K562 (cell line): ENCODE results near the gene ZNF391. TPM values are rescaled to one million over a fixed set of nuclear protein-coding genes. Genes with fewer than 3 reads are reported as not detected.

Experiments used
- CHCHD3 ChIP-seq: fragments of 250-450 bp; sonication (Bioruptor Pico); IDR thresholded peaks from 2 replicates; pipeline ENCODE4 v2.1.2; 2022; ENCODE audit warnings: mild to moderate bottlenecking
- CTCFL ChIP-seq: IDR thresholded peaks from 2 replicates; pipeline ENCODE4 v1.6.1; 2011; ENCODE audit warnings: borderline replicate concordance, low read depth, mild to moderate bottlenecking, moderate library complexity, low read length; ENCODE audit not compliant: insufficient read depth, poor library complexity, severe bottlenecking
- E2F6 ChIP-seq, 2 experiments: IDR thresholded peaks; 2 replicates each; pipeline ENCODE4 v1.6.1; 2011; ENCODE audit warnings: borderline replicate concordance in 1 of 2, control low read depth in 1 of 2, low read depth in 1 of 2, low read length in 1 of 2, mild to moderate bottlenecking in 1 of 2, mixed read lengths in 1 of 2, moderate library complexity in 1 of 2; ENCODE audit not compliant: insufficient read depth in 1 of 2, insufficient read length in 1 of 2, poor library complexity in 1 of 2, severe bottlenecking in 1 of 2; ENCODE audit errors: extremely low read depth in 1 of 2
- EHMT2 ChIP-seq: fragments of 450-650 bp; IDR thresholded peaks from 2 replicates; pipeline ENCODE4 v1.6.1; 2018; ENCODE audit warnings: antibody characterized with exemption
- FOXJ2 ChIP-seq: fragments of 200-800 bp; sonication (Bioruptor generic); IDR thresholded peaks from 2 replicates; pipeline ENCODE4 v1.6.1; 2016; ENCODE audit warnings: missing genetic modification characterization, missing compliant biosample characterization
- FOXP4 ChIP-seq: sonication (generic); formaldehyde crosslinking; IDR thresholded peaks from 2 replicates; pipeline ENCODE4 v1.8.0; 2022; ENCODE audit warnings: mild to moderate bottlenecking, missing genetic modification reagents, borderline replicate concordance
- HINFP ChIP-seq: fragments of 450-650 bp; conservative IDR thresholded peaks from 2 replicates; pipeline ENCODE4 v1.6.1; 2016; ENCODE audit warnings: missing genetic modification characterization, low read depth, mild to moderate bottlenecking, control low read depth, missing compliant biosample characterization
- HMG20A ChIP-seq: fragments of 450-650 bp; formaldehyde crosslinking; conservative IDR thresholded peaks from 2 replicates; pipeline ENCODE4 v1.4.0; 2020; ENCODE audit warnings: mild to moderate bottlenecking, mixed read lengths
- KAT7 ChIP-seq: sonication (generic); formaldehyde crosslinking; IDR thresholded peaks from 2 replicates; pipeline ENCODE4 v1.8.0; 2022; ENCODE audit warnings: missing genetic modification reagents, mild to moderate bottlenecking, borderline replicate concordance
- NBN ChIP-seq: fragments of 450-650 bp; IDR thresholded peaks from 2 replicates; pipeline ENCODE4 v1.6.1; 2016; ENCODE audit warnings: low read depth, mild to moderate bottlenecking
- NFYB ChIP-seq: IDR thresholded peaks from 2 replicates; pipeline ENCODE4 v1.6.1; 2011; ENCODE audit warnings: mild to moderate bottlenecking, moderate library complexity; ENCODE audit not compliant: insufficient read length; ENCODE audit errors: extremely low read depth
- NR2C1 ChIP-seq, 2 experiments: fragments of 450-650 bp; IDR thresholded peaks; 2 replicates each; pipeline ENCODE4 v1.6.1; 2017; ENCODE audit warnings: mild to moderate bottlenecking in 2 of 2, antibody characterized with exemption in 1 of 2, inconsistent platforms in 1 of 2, missing compliant biosample characterization in 1 of 2, missing genetic modification characterization in 1 of 2
- PRMT5 ChIP-seq: sonication (generic); formaldehyde crosslinking; IDR thresholded peaks from 2 replicates; pipeline ENCODE4 v1.5.0; 2020; ENCODE audit warnings: missing genetic modification reagents
- PYGO2 ChIP-seq: fragments of 450-650 bp; IDR thresholded peaks from 2 replicates; pipeline ENCODE4 v1.6.1; 2016; ENCODE audit warnings: mild to moderate bottlenecking, missing genetic modification characterization, moderate library complexity, missing compliant biosample characterization
- SRF ChIP-seq, 2 experiments: fragments of 250-450, 450-650 bp in 1 of 2; sonication (Bioruptor Pico) in 1 of 2; sonication (generic) in 1 of 2; formaldehyde crosslinking; IDR thresholded peaks; 2 replicates each; pipeline versions ENCODE4 v1.5.0 to v1.5.1; 2020 to 2022; ENCODE audit warnings: mild to moderate bottlenecking in 1 of 2, missing genetic modification reagents in 1 of 2
- ZBTB17 ChIP-seq: fragments of 450-650 bp; formaldehyde crosslinking; IDR thresholded peaks from 2 replicates; pipeline ENCODE4 v1.4.0; 2020; ENCODE audit warnings: mild to moderate bottlenecking
- ZC3H8 ChIP-seq: fragments of 450-650 bp; IDR thresholded peaks from 2 replicates; pipeline ENCODE4 v1.6.1; 2017
- ZNF644 ChIP-seq: fragments of 200-800 bp; sonication (Bioruptor generic); IDR thresholded peaks from 2 replicates; pipeline ENCODE4 v1.6.1; 2016; ENCODE audit warnings: low read depth, missing genetic modification characterization, missing compliant biosample characterization
- ZNF75A ChIP-seq: fragments of 450-650 bp; formaldehyde crosslinking; IDR thresholded peaks from 2 replicates; pipeline ENCODE4 v1.4.0; 2020; ENCODE audit warnings: mild to moderate bottlenecking
- polyA plus RNA-seq, 8 experiments: library from polyadenylated mRNA; depleted of rRNA in 4 of 8; stranded (reverse) in 5 of 8; unstranded in 3 of 8; fragments of >200 nt; fragmentation: Nextera tagmentation in 2 of 8; fragmentation: Illumina TruSeq in 1 of 8; extraction: Ambion mirVana in 2 of 8; extraction: Trizol in 1 of 8; gene quantifications; 2 replicates each; pipeline versions ENCODE4 v1.2.1 to v1.2.3, GENCODE V29; 2011 to 2014; ENCODE audit warnings: inconsistent platforms in 1 of 8, missing spikeins in 1 of 8
- total RNA-seq, 7 experiments: library from RNA; depleted of rRNA in 6 of 7; stranded (reverse); fragments of >200 nt in 6 of 7; fragmentation: Illumina TruSeq in 2 of 7; extraction: Trizol in 2 of 7; gene quantifications; 2 replicates each; pipeline versions ENCODE4 v1.2.1 to v1.2.3, GENCODE V29; 2011 to 2021; ENCODE audit warnings: low replicate concordance in 1 of 7

Gene ZNF391
- total and polyA plus RNA-seq, 9 of the 15 experiments (the other 6 are each of a cell fraction or from before 2014, with no cell fraction given) = 2.3 to 10.1 (median 5.8) TPM

GRCh38 chr6:27388293-27389197 is at the start of gene ZNF391 (continued):
- no peak for TF ChIP-seq CTCFL
- peak; percentile 67 to 75 for TF ChIP-seq E2F6 (IDR thresholded peaks at IDR 0.05; ENCODE audit: borderline replicate concordance in 1 of 2, extremely low read depth in 1 of 2, insufficient read depth in 1 of 2, insufficient read length in 1 of 2, low read depth in 1 of 2, low read length in 1 of 2, poor library complexity in 1 of 2, severe bottlenecking in 1 of 2)
- TF ChIP-seq ZNF75A (CRISPR knock-in tag) = no peak
- TF ChIP-seq PRMT5 (CRISPR knock-in tag) = no peak
- TF ChIP-seq ZC3H8 = 0 out of 2 replicates have a peak, but pooled peaks have one; percentile 32
- no peak for TF ChIP-seq ZNF644 (tag)
- peak; percentile 65; the same call in 1 of the 2 replicates for TF ChIP-seq ZBTB17 (CRISPR knock-in tag)
- TF ChIP-seq FOXJ2 (tag) = peak; percentile 50; the same call in 1 of the 2 replicates
- TF ChIP-seq HMG20A = no peak
- peak; percentile 75; the same call in 1 of the 2 replicates for TF ChIP-seq EHMT2
- TF ChIP-seq CHCHD3 = no peak
- no peak for TF ChIP-seq NFYB
- TF ChIP-seq NBN = peak; percentile 97
- TF ChIP-seq PYGO2 (tag) = no peak
- TF ChIP-seq KAT7 = no peak; the same call in 1 of the 2 replicates
- peak; percentile 76; the same call in 1 of the 2 replicates for TF ChIP-seq FOXP4 (CRISPR knock-in tag)
- TF ChIP-seq NR2C1 (IDR thresholded peaks at IDR 0.05) = peak; percentile 79
- peak; percentile 79 for TF ChIP-seq NR2C1 (tag; IDR thresholded peaks at IDR 0.05)
- peak in 1 of 2 experiments; percentile 64; a peak in 3 of 4 replicates for TF ChIP-seq SRF (CRISPR knock-in tag; IDR thresholded peaks at IDR 0.05)
- TF ChIP-seq HINFP (tag) = no peak
